KBM-7 (cell line): ENCODE results near the gene FIBCD1.
"Not testable (repeated sequence)": the region's sequence is repeated elsewhere in the genome, so short reads cannot be mapped to it uniquely, and the experiment has no call there.

ENCODE experiments used
- DNase-seq: peaks from one replicate; pipeline ENCODE4 v3.0.0-alpha.2; 2015
- in situ Hi-C: fragments of 300-500 bp; cut with MboI; formaldehyde crosslinking; loops from 2 replicates; pipeline ENCODE4 v1.14.3; 2020; ENCODE audit warnings: low sequenced_read_pairs, low pct_unique_long_range_greater_than_20kb, mixed read lengths

The FIBCD1 gene

DNA sequence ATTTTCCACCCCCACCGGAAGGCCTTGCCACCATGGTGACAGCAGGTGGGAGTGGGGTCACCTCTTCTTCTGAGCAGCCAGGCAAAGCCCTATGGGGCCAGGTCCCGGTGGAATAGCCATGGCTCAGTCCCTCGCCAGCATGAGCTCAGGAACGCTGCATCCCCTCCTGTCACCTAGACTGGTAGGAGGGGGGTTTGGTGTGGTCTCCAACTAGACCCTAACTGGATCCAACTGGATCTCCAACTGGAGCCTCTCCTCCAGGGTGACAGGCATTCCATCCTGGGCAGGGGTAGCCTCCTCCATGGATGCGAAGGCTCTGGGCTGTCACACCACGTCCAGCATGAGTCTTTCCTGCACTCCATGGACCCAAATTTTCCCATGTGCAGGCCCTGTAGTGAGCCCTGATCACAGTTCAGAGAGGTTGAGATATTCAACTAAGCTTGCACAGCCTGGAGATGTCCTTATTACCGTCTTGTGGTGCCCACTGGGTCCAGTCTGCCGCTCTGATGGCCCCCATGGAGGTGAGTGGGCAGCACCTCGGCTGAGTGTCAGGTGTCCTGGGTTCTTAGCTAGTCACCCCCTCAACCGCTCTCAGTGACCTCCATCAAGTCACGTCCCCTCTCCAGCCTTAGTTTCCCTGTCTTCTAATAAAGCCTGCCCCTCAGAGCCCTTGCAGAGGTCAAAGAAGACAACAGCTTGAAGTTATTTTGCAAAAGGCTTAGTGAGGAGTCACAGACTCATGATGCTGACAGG is 18.6 kb upstream of the FIBCD1 start:
- in situ Hi-C loops: no loop called here
- DNase-seq: no peak

DNA sequence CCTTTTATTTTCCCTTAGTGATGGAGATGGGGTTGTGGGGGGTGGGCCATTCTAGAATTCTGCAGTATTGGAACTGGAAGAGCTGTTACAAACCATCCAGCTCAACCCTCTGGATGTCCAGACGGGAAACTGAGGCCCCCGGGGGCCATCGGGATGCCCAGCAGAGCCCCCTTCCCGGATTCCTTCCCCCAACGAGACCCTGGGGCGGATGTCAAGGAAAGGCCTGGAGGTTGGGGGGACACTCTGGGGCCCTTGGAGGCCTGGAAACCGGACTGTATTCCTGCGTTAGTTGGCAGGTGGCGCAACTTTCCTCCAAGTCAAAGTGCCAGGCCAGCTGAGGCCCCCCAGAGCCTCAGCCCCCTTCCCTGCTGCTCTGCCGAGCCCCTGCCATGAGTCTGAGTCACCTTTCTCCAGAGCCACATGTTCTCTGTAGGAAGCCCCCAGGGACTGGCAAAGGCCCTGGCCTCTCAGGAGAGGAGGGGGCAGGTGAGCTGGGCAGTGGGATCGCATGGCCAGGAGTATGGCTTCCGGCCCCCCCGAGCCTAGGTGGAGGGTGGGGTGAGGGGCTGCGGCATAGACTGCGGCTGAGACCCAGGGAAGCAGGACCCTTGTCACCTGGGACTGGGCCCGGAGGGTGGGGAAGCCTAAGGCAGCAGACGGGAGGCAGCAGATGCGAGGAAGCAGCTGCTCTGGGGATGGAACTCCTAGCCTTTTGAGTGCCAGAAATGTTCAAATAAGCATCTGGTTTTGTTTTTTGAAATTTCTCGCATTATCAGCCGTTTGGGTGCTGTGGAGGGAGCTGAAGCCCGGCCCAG is 17.8 kb upstream of the FIBCD1 start:
- in situ Hi-C loops: no loop called here
- DNase-seq: no peak

DNA sequence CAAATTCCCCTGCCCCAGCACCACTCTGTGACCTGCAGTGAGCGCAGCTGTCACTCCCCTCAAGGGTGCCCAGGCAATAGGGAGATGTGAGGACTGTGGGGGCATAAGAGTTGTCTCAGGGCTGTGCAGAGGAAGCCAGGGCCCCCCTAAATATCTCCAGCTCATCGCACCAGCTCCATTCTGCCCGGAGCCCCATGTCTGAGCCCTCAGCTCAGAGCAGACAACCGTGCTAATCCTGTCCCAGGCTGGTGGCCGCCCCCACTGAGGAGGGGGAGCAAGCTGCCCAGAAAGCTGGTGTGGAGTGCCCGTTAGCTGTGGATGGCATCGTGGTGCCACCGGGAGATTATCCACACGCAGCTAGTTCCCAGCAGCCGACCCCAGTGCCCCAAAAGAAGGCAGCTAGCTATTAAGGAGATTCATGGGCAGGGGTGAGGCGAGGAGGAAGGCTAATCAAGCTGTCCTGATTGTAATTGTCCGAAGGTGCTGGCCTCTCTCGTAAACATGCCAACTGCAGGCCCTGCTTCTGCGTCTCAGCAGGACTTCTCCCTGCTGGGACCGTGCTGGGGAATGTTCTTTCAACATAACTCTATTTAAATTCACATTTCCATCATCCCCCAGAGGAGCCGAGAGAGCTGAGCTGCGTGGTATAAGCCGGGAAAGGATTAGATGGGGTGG is 17.0 kb upstream of the FIBCD1 start:
- DNase-seq: no peak
- in situ Hi-C loops: no loop called here

DNA sequence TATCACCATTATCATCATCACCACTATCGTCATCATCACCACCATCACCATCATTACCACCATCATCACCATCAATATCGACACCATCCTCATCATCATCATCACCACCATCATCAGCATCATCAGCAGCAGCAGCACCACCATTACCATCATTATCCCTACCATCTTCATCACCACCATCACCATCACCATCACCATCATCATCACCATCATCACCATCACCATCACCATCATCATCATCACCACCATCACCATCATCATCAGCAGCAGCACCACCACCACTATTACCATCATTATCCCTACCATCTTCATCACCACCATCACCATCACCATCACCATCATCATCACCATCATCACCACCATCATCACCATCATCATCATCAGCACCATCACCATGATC is 15.9 kb upstream of the FIBCD1 start:
- DNase-seq, in situ Hi-C loops: not testable (repeated sequence)

DNA sequence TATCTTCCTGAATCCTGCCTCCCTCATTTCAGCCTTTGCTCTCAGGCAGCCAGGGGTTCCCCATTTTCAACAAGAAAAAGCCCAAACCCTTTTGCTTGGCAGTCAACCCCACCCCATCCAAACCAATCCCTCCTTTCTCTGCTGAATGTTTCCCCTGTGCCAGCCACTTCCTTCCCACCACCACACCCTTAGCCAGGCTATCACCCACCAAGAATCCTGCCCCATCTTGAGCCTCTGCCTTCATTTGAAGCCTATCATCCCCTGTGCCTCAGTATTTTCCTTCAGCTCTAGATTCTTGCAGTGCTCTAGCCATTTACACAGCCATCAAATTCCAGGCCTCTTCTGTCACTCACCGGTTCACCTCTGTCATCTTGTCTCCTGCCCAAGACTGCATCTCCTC is 15.3 kb upstream of the FIBCD1 start:
- in situ Hi-C loops: no loop called here
- DNase-seq: no peak

DNA sequence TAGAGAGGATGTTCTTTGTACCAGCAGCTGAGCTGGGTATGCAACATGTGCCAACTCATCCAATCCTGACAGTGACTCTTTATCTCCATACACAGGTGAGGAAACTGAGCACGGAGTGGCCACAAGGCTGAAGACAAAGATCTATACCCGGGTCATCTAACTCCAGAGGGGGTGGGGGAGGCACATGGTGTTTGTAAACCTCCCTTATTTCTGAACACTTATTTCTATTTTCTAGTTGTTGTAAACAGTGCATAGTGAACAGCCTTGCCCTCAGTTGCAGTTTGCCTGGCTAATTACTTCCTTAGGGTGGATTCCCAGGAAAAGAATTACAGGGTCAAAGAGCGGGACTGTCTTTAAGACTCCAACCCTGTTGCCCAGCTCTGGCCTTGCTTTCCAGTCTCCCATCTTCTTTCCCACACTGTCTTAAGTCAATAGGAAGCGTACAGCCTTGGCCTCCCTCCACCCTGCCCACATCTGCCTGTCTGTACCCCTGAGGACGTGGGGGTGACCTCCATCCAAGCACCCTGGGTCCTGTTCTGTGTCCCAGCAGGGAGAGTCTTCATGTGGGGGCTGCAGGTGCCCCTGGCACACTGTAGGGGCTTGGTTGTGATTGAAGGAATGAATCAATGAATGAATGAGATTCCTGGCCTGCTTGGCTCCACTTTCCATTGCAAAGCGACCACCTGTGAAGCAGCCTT is 13.2 kb upstream of the FIBCD1 start:
- in situ Hi-C loops: no loop called here

DNA sequence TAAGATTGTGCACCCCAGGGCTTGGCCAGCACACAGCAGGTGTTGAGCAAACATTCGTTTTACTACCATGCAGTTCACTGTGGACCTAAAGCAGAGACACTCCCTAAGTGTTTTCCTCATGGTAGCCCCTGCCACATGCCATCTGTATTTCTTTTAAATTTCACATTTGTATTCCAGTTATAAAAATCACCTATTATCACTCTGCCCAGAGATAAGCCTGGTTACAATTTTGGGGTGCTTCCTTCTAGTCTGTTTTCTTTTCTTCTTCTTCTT is 10.9 kb upstream of the FIBCD1 start:
- in situ Hi-C loops: no loop called here
- DNase-seq: no peak

More for the DNA sequence above, 13.2 kb upstream of the FIBCD1 start:
- DNase-seq: no peak

DNA sequence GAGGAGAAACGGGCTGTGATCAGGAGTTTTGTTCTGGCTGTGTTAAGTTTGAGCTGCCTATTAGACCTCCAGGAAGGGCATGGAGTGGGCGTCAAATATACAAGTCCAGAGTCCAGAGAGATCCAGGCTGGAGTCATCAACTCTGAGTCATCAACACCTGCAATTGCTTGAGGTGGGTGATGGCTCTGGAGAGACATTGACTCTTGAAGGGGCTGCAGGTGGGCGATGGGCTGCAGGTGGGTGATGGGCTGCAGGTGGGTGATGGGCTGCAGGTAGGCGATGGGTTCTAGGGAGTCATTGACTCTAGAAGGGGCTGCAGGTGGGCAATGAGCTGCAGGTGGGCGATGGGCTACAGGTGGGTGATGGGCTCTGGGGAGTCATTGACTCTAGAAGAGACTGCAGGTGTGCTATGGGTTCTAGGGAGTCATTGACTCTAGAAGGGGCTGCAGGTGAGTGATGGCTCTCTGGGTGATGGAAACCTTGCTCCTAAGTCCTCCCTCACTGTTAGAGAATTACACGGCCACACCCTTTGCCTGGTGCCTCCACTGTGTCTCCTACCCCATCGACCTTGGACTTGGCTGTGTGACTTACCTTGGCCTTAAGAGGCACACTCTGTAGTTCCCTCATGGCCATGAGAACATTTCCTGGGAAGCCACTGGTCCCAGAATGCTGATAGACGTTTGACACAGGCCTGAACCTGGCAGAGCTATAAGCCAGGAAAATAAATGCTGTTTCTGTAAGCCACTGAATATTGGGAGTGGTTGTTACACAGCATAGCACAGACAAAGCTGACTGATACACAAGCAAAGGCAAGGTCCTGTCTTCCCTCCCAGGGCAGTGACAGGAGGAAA is 10.4 kb upstream of the FIBCD1 start:
- in situ Hi-C loops: no loop called here
- DNase-seq: no peak

DNA sequence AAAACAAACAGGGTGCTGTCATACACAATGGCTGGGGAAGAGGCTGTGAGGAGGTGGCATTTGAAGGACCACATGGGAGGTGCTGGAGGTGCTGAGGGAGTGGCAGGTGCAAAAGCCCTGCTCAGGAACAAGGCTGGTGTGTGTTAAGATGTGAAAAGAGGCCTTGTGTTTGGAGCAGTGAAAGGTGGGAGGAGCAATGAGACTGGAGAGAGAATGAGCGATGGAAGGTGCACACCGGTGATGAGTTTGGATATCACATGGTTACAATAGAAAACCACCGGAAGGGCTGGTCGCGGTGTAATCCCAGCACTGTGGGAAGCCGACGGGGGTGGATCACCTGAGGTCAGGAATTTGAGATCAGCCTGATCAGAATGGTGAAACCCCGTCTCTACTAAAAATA is 9.2 kb upstream of the FIBCD1 start:
- no peak for DNase-seq
- in situ Hi-C loops: no loop called here

DNA sequence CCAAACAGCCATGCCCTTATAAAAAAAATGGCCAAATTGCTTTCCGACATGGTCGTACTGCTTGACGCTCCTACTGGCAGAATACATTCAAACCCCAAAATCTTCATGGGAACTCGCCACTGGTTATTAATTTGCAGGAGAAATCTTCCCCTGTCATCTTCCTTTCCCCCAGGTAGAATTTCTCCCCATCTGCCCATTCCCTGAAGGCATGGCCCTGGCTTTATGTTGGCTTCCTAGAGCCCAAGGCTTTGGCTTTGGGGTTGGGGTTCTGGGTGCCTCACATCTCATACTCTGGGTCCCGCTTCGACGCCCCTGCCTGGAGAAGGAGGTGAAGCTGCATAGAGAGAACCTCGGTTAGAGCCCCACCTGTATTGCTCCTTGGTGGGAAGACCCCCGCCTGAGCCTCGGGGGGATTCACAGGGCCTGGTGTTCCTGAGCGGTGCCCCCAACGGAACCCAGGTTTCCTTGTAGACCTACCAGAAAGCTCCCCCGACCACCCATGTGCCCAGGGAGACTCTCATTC is 8.6 kb upstream of the FIBCD1 start:
- DNase-seq: no peak
- in situ Hi-C loops: no loop called here

DNA sequence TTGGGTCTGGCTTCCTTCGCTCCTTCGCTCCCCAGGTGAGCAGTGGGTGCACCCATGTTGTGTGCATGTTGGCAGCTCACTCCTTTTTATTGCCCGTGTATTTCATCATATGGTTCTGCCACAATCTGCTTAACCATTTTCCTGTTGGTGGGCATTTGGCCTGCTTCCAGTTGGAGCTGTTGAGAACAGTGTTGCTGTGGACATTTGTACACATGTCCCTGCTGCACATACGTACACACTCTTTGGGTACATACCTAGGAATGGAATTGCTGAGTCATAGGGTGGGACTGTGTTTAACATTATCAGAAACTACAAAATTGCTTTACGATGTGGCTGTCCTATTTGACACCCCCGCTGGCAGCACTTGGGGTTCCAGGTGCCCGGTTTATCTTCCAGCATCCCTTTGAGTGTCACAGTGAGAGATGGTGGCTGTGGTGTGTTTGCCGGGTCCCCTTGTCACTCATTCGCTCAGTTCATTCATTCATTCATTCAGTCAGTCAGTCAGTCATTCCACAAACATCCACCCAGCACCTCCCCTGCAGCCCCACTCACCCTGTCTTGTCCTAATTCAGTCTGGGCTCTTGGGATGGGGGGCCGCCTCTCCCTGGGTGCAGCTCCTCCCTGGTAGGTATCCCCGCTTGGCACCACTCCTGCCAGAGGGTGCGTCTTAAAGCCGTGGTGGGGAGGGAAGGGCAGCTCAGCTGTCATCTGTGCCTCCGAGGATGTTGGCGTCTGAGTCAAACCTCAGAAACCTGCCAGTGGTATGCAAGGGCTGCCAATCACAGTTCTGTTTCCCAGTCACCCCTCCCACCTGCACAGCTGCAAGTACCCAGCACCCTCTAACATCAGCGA is 7.9 kb upstream of the FIBCD1 start:
- DNase-seq: no peak
- in situ Hi-C loops: no loop called here

DNA sequence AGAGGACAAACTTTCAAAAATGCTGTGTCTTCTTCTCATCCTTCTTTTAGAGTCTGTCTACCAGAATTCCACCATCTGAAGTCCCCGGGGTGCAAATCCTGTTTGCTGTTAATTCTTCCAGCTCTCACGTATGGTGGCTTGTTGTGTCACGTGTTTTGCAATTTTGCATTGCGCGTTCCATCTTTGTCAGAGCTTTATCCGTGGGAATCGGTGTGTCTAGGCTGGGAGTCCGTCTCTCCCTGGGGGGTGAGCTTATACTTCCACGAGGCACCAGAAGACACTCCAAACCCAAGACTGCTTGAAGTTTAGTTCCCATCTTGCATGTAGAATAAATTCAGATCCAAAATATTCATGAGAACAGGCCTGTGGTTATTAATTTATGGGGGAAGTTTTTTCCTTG is 6.1 kb upstream of the FIBCD1 start:
- DNase-seq: no peak
- in situ Hi-C loops: no loop called here

DNA sequence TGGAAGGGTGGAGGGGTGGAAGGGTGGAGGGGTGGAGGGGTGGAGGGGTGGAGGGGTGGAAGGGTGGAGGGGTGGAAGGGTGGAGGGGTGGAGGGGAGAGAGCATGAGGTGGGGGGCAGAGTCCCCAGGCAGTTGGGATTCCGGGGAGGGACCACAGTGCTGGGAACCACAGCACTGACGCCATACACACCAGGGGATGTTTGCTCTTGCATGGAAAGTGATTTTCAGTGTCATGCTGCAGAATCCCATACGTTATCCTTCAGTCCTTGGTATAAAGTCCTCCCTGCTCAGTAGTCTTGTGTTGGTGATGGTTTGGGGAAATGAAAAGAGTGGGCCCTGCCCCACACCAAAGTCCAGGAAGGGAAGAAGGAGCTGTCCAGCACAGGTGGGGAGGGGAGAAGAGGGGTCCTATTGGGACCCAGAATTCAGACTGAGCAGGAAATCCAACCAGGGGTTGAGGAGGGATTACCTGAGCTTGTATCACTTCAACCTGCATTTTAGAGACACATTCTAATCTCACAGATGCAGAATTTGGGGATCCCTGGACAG is 5.5 kb upstream of the FIBCD1 start:
- in situ Hi-C loops: no loop called here
- DNase-seq: no peak

DNA sequence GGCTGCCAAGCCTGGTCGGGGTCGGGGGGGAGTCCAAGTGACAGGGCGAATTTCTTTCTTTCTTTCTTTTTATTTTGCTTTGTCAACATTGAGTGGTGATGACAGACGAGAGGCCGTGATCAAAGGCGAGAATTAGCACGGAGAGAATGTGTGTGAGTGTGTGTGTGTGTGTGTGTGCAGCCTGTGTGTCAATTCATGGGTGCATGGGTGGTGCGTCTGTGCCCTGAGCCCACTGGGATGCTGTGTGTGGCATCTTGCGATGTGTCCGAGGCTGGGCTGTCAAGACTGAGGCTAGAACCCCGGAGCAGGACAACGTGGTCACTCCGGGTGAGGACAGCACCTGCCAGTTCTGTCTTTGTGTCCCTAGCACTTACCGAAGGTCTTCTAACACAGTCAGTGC is 4.7 kb upstream of the FIBCD1 start:
- DNase-seq: no peak
- in situ Hi-C loops: no loop called here

DNA sequence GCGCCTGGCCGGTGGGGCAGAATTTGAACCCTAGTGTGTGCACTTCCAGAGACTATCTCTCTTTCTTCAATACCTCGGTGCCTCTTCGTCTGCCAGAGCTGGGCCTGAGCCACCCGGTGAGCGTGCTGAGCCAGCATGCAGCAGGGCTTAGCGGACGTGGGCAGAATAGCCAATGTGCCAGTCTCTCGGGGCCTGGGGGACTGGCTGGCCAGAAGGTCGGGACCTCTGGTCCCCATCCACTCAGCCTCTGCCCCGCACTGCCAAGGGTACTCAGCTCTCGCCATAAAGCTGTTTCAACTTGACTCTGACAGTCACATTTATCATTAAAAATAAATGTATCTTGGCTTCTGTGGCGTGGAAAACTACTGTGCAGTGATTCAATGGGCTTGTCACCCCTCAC is 4.2 kb upstream of the FIBCD1 start:
- in situ Hi-C loops: no loop called here
- no peak for DNase-seq

DNA sequence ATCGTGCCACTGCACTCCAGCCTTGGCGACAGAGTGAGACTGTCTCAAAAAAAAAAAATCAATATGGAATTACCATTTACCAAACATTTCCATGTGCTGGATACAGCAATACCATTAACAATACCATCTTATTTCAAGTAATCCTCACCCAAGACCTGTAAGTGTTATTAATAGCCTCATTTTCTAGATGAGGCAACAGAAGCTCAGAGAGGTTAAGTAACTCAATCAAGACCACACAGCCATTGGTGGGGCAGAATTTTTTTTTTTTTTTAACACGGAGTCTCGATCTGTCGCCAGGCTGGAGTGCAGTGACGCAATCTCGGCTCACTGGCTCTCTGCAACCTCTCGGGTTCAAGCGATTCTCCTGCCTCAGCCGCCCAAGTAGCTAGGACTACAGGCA is 3.6 kb upstream of the FIBCD1 start:
- in situ Hi-C loops: no loop called here
- no peak for DNase-seq

DNA sequence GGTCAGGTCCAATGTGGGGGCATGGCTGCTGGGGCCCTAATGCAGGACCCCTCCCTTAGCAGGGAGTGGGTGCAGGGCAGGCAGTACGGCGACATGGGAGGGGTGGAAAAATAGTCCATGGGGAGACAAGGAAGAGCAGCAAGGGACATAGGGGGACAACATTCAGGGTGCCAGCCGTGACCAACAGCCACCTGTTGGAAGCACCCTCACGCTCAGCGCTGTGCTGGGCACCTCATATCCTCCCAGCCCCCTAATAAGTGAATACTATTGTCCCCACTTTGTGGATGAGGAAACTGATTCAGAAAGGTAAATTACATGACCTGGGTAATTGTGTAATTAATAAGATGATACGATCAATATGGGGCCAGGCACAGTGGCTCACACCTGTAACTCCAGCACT is 3.0 kb upstream of the FIBCD1 start:
- no peak for DNase-seq
- in situ Hi-C loops: no loop called here
